Transverse colon (tissue), 3 donors: Measurements from ENCODE around the gene FRAS1.

Experiments used
- CTCF ChIP-seq, 5 experiments: fragments of 200-600 bp in 3 of 5; fragments of 450-650 bp in 2 of 5; sonication (generic) in 3 of 5; IDR thresholded peaks; 1 replicate in 2 of 5; 2 replicates in 3 of 5; pipeline ENCODE4 v1.5.1; 2016 to 2017; ENCODE audit warnings: antibody characterized with exemption in 5 of 5, inconsistent platforms in 3 of 5, mild to moderate bottlenecking in 2 of 5, moderate library complexity in 1 of 5
- EP300 ChIP-seq: sonication (generic); formaldehyde crosslinking; IDR thresholded peaks from one replicate; pipeline ENCODE4 v1.6.1; 2017; ENCODE audit warnings: antibody characterized with exemption, low read depth

- TF ChIP-seq CTCF (IDR thresholded peaks at IDR 0.05) (no peak), EP300 (no peak)
These were observed 285.0 kb downstream of the FRAS1 start for GRCh38 chr4:78342125-78342524.
